IPS-18c (cell line): ENCODE measurements around the gene KIAA1217.
"Not testable (repeated sequence)": the region's sequence is repeated elsewhere in the genome, so short reads cannot be mapped to it uniquely, and the experiment has no call there.

ENCODE experiments used
- H3K4me3 ChIP-seq: 2 replicates; pipeline ENCODE4 v1.7.0; 2013; ENCODE audit warnings: low read depth, mild to moderate bottlenecking, low read length, moderate library complexity; ENCODE audit not compliant: insufficient read depth
- H3K9me3 ChIP-seq: one replicate; pipeline ENCODE4 v1.6.1; 2013; ENCODE audit warnings: mild to moderate bottlenecking, low read length, moderate library complexity; ENCODE audit not compliant: control insufficient read depth, insufficient read depth

The KIAA1217 gene

DNA sequence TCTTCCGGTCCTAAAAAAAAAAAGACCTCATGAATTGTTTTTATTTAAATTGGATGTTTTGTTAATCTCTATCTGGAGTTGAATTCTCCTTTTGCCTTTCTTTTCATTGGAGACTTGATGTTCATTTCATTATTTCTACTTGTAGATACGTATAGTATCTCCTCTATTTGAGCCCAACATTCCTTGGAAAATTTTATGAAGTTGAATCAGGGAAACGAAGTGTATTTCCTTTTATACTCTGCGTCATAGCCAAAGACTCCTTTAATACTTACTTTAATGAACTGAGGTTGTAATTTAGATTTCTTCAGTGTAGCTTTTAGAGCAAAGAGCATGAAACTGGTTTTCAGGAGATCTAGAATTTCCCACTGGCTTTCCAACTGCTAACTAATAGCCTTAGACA lies 132.4 kb downstream of the KIAA1217 start:
- H3K9me3 ChIP-seq: no peaks in the 10 kb centered on the region
- H3K4me3 ChIP-seq: no peak overlapping the region

DNA sequence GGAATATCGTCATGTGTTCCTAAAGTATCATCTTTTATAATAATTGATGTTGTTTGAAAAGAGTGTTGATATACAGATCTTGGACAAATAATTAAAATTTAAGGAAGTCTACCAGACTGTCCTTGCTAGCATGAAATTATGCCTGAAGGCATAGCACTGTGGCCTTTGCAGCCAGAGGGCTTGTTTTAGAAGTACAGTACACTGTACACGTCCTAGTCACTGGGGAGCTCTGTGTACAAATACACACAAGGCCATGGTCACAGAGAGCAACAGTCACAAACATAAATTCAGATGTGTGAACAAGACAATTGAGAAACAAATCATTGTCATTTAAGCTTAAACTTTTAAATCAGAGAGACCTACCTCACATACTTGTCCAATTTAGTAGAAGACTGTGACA lies 133.0 kb downstream of the KIAA1217 start:
- no peak overlapping the region for H3K4me3 ChIP-seq
- H3K9me3 ChIP-seq: no peaks in the 10 kb centered on the region

DNA sequence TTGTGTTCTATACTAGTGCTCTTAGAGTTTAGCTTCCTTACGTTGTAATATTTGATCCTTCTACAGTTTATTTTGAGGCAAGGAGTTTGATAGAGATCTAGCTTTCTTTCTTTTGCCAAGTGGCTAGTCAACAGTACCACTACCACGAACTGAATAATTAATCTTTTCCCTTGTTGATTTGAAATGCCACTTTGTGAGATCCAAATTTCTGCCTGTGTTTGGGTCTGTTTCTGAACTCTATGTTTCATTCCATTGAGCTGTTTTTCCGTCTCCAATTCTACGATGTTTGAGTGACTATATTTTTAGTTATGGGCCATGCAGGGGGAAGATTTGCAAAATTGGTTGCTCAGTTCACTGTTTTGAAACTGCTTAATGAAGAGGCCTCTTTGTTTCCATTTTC lies 134.7 kb downstream of the KIAA1217 start:
- Histone ChIP-seq H3K9me3 (no peaks in the 10 kb centered on the region), H3K4me3 (no peak overlapping the region)

DNA sequence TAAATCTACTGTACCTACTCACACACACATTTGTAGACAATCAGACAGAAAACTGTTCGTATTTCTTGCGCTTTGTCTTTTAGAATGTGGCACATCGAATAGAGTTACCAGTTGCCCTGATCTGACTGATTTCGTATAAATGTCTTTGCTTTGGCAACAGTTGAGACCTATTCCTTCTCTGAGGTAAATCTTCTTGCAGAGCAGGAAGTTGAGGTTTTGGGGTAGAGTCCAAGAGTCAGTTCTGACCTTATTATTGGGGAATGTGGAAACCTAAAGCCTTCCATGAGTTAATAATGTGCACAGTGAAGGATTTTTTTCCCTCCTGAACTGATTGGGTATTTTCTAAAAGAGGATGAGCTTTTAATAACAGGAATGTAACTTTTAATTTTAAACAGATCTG lies 135.3 kb downstream of the KIAA1217 start:
- Histone ChIP-seq H3K4me3 (no peak overlapping the region), H3K9me3 (no peaks in the 10 kb centered on the region)

DNA sequence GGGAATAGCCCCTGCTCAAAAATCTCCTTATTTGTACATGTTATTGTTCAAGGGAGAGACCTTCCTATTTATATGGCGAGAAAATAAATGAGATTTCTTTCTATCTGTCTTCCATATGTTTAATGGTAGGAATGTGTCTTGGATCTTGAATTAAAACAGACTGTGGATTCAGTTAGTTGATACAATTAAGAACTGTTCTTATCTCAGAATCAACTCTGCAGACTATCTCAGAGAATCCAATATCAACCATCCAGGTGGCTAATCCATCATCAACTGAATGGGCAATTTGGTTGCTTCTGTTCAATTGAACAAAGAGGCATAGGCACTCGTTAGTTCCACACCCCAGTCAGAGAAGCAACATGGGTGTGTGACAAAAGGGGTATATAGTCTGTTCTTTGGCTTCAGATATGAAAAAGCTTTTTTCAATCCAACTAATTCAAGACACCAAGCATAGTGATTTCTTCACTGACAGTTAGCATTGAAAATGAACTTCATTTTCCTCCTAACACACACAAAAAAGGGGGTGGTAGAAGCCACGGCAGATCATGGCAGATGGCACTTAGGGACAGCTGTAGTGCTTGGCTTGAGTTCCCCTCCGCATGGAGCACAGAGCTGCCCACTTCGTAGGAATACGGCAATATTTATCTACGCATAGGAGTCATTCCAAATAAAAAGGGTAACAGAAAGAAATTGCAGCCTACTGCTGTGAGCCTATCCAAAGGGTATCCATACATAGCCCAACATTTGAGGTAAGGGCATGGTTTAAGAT lies 135.9 kb downstream of the KIAA1217 start:
- no peak overlapping the region for H3K4me3 ChIP-seq
- no peaks in the 10 kb centered on the region for H3K9me3 ChIP-seq

DNA sequence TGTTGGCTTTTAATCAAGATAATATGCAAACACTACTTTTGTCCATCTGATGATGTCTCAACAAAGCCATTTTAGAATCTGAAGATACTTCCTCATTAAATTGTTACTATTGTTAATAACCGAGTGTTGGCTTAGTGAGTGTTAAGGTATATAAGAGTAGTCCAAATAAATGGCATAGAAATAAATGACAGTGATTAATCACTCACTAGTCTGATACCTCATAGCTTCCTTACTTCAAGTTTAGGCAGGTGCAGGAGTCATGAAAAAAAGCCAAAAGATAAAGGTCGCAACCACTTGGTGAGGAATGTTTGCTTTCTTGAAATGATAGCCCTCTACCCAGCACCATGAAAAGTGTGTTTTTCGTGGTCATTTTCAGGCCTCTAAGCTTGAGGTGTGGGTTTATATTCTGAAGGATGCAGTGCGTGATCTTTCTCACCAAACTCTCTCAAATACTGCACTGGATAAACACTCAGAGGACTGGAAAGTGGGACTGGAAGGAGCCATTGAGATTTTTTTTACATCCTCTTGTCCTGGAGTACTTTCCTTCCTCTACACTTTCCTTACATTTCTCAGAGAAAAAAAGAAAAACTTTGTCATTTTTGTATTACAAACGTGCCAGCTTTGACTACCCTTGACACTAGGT lies 138.1 kb downstream of the KIAA1217 start:
- Histone ChIP-seq H3K9me3 (no peaks in the 10 kb centered on the region), H3K4me3 (no peak overlapping the region)

DNA sequence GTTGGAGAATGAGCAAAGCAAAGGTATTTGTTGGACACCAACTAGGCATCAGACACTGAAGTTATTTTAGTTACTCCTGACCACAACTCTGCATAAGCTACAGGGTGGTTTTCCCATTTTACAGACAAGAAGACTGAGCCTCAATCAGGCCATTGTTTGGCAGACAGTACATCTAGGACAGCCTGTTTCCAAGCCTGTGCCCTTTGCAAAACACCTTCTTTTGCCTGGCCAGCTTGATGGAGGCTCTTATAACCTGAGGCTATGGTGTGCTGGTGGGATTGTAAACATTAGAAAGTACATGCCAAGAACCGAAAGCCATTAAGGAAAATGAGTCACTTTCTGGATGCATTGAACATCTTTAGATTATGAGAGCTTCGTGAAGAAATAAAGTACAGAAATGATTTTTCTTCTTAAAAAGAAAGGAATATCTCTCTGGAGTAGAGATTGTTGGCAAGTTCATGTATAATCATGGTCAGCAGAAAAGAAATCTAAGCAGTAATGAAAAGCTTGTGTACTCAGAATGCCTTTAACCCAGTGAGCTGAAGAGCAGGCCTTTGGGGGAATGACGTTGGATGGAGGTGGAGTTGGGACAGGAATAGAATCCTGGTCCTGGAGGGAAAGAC lies 140.6 kb downstream of the KIAA1217 start:
- H3K9me3 ChIP-seq: no peaks in the 10 kb centered on the region
- no peak overlapping the region for H3K4me3 ChIP-seq

DNA sequence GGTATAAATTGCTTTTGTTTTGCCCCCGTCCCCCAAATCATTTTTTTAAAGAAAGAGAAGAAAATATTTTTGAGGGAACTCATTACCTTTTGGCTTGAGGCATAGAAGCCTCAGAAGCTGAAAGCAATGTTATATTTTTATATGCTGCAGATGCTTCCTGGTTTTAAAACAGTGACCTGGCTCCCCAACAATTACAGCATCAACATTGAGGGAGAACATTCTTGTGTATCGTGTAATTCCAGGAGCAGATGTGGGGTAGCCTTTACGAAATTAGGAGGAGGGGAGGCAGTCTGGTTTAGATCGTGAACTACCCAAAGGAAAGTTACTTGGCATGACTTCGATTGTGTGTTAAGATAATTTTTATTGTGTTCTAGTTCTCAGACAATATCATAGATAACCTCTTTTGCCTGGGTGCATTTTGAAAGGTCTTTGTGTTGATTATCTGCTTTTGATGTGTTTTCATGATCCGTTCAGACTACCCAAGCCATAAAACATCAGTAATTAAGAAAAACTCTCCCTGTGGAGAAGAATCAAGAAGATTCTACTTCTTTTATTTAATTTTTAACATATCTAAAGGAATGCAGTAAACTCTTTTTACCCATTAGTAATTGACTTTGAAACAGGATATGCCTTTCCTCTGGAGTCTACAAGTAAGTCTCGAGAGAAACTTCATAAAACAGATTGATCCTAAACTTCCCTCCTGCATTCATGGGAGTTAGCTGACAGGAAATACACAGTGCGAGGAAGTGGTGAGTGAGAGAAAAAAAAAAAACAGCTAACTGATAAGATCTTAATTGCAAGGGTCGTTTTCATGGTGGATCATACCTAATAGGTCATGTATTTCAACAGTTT lies 141.4 kb downstream of the KIAA1217 start:
- no peak overlapping the region for H3K4me3 ChIP-seq

DNA sequence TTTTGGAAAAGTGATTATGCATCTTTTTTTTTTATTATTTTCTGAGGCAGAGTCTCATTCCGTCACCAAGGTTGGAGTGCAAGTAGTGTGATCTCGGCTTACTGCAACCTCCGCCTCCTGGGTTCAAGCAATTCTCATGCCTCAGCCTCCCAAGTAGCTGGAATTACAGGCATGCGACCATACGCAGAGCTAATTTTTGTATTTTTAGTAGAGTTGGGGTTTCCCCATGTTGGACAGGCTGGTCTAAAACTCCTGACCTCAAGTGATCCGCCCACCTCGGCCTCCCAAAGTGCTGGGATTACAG lies 141.9 kb downstream of the KIAA1217 start:
- not testable (repeated sequence) for H3K4me3 ChIP-seq

More for the DNA sequence above, 141.4 kb downstream of the KIAA1217 start:
- H3K9me3 ChIP-seq: peaks cover 2% of the 10 kb centered on the region

DNA sequence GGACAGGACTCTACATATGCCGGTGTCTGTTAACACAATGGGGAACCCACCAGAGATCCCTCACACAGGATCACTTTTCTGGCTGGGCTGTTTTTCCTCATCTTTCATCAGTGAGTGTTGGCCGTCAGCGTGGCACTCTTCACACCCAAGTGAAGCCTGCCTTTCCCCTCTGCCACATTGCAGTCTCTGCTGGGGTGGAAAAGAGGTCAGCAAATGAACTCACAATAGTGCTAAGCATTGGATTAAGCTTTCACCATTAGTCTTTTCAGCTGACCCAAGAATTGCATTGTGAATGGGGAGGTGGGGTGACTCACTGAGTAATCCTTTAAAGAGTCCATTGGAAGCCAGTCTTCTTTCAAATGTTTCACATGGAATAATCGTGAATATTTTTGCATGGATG lies 143.0 kb downstream of the KIAA1217 start:
- Histone ChIP-seq H3K9me3 (peaks cover 2% of the 10 kb centered on the region), H3K4me3 (no peak overlapping the region)

More for the DNA sequence above, 141.9 kb downstream of the KIAA1217 start:
- not testable (repeated sequence) for H3K9me3 ChIP-seq

DNA sequence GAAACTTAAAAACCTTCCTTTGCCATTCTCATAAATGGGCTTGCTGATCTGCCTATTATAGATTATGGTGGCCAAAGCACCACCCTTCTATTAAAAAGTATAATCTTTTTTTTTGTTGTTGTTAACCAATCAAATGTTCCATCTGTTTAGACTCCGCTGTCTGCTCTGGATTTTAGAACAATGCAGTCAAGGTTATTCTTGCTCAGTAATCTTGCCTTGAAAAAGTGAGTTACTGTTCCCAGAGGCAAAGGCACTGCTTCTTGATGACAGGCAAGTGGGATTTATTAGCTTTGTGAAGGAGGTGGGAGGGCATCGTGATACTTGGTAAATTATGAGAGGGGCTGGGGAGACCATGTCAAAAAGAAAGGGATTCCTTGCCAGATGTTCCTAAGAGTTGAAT lies 143.5 kb downstream of the KIAA1217 start:
- Histone ChIP-seq H3K9me3 (peaks cover 2% of the 10 kb centered on the region), H3K4me3 (no peak overlapping the region)

DNA sequence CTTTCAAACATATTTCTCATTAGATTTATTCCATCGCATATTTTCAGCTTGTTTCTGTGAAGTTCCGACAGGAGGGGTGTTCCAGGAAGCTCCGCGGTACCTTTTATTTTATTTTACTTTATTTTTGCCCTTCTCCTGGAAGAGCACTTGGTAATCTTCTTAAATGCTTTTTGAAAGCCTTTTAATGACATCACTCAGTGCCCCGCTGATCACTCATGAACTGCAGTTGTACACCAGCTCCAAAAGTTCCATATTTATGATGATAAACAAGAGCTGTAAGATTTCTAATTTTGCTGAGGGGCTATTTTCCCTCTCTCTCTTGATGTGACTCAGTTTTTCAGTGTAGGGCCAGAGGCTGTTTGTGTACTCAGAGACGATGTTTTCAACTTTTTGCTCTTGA lies 144.4 kb downstream of the KIAA1217 start:
- Histone ChIP-seq H3K4me3 (no peak overlapping the region), H3K9me3 (peaks cover 2% of the 10 kb centered on the region)

DNA sequence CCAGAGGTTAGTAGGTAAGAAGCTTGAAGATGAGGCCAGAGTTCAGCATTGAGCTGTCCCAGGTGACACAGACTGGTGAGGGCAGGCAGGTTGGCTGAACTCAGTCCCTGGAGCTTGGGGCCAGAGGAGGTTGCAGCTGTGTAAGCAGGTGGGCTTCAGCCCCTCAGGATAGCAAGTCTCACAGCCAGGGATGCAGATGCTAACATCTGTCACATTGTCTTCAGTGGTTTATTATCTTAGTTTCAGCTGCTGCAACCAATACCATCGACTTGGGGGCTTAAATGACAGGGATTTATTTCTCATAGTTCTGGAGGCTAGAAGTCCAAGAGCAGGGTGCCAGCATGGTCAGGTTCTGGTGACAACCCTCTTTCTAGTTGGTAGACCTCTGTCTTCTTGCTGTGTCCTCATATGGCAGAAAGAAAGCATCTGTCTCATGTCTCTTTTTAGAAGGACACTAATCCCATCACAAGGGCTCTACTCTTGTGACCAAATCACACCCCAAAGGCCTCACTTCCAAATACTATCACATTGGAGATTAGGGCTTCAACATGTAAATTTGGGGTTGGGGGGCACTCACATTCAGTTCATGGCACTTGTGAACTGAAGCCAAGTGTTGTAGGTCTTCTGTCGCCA lies 146.2 kb downstream of the KIAA1217 start:
- Histone ChIP-seq H3K9me3 (peaks cover 2% of the 10 kb centered on the region), H3K4me3 (no peak overlapping the region)

DNA sequence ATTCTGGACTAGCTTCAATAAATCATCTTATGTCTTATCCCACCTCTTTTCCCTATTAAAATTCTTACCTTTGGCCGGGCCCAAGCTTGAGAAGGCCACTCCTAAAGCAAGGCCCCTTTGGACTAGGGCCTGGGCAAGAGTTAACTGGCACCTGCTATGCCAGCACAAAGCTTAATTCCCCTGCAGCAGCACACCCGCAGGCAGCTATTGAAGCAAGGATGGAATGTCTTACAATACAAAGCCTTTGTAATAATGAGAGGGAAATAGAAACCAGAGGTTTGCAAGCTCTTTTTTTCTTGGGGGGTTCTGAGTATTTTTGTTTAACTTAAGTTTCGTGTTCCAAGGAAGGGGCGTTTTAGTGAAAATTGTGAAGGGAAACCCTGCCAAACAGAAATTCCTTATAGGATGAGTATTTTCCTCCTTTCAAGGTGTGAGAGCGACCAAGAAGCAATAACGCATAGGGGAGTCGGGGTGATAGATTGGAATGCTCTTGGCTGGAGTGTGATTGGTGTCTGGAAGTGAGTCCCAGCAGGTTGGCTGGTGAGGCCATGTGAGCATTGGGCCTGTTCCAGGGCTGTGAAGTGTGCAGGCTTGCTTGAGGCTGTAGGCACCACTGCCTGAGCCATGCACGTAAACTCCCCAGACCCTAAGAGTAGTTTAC lies 148.5 kb downstream of the KIAA1217 start:
- Histone ChIP-seq H3K9me3 (peaks cover 2% of the 10 kb centered on the region), H3K4me3 (no peak overlapping the region)

DNA sequence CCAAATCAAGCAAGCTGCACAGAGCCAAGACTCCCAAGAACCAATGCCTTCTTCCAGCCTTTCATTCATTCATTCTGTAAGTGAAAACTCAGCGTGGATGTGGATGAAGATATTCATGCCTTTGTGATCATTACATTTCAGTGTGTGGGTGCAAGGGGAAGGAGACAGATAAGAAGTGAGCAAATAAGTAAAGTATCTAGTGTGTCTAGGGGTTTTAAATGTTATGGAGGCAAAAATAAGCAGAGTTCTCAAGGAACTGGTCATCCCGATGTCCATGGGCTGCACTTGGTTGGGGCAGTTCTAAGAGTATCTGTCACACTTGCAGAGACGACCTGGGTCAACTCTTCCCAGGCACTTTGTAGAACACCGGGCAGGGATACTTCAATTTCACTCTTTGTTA lies 149.1 kb downstream of the KIAA1217 start:
- Histone ChIP-seq H3K9me3 (peaks cover 2% of the 10 kb centered on the region), H3K4me3 (no peak overlapping the region)

DNA sequence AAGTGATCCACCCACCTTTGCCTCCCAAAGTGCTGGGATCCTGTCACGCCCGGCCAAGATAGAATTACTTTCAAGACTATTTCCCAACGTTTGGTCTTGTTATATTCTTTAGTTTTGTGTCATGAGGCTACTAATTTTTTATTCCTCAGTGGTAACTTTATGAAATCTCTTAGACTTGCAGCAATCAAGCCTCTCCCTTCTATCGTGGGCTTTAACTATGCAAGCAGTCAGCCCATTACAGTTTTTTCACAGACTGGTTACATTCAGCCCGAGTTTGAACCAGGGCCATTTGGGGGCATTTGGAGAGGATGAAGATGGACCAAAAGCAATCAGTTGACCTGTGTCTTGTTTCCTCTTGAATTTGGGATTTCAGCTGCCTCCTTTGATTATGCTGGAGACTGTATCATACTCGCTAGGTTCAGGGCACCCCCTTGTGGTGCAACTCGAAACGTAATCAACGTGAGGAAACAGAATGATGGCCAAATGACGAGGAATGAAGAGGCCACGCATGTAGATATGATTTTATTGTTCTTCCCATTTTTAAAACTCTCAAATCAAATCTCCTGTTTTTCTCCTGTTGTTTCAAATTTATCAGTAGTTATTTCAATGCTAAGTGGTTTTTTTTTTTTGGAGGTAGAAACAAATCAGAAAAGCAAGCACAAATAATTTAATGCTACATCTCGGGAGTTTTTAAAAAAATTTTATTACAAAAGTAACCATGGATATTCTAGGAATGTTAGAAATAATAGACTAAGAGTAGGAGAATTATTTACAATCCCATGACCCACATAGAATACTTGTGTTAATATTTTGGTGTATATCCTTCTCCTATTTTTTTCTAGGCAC lies 151.6 kb downstream of the KIAA1217 start:
- H3K4me3 ChIP-seq: no peak overlapping the region
- H3K9me3 ChIP-seq: no peaks in the 10 kb centered on the region
